RWPE1 (cell line): Measurements from ENCODE around the gene LYL1.

Experiments used
- CTCF ChIA-PET: fragments of 350-600 bp; sonication (Branson Sonifier 250); formaldehyde crosslinking; extraction: SDS; loops from one replicate; lab custom pipeline; 2021; lab: Yijun Ruan, JAX
- POLR2A ChIA-PET: fragments of 400-600 bp; formaldehyde crosslinking; extraction: SDS; loops from one replicate; lab custom pipeline; 2020; ENCODE audit warnings: antibody characterized with exemption; ENCODE audit not compliant: low non-redundant PET; lab: Yijun Ruan, JAX
- DNase-seq: peaks from one replicate; pipeline ENCODE4 v3.0.0; 2012; ENCODE audit warnings: low spot score
- H3K27ac ChIP-seq: fragments of 450-650 bp; 2 replicates; pipeline ENCODE4 v1.5.1; 2017
- TF ChIP-seq, protein P1 (sequence below): fragments of 450-650 bp; conservative IDR thresholded peaks from 2 replicates; pipeline ENCODE4 v1.5.1; 2017; ENCODE audit warnings: low read depth, mild to moderate bottlenecking

LYL1 gene

DNA sequence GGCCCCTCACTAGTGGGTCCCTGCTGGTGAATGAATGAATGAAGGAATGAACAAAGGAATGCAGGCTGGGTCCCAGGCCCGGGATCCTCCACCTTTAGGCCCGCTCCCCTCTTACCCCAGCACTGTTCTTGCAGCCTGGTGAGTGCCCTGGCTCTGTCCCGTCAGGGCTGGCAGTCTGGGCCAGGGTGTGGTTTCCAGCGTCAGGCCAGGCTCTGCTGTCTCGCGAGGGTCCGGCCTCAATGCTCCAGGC, 317 bp downstream of the LYL1 start:
- peak overlapping the region; percentile 51 for H3K27ac ChIP-seq
- TF ChIP-seq, protein P1, sequence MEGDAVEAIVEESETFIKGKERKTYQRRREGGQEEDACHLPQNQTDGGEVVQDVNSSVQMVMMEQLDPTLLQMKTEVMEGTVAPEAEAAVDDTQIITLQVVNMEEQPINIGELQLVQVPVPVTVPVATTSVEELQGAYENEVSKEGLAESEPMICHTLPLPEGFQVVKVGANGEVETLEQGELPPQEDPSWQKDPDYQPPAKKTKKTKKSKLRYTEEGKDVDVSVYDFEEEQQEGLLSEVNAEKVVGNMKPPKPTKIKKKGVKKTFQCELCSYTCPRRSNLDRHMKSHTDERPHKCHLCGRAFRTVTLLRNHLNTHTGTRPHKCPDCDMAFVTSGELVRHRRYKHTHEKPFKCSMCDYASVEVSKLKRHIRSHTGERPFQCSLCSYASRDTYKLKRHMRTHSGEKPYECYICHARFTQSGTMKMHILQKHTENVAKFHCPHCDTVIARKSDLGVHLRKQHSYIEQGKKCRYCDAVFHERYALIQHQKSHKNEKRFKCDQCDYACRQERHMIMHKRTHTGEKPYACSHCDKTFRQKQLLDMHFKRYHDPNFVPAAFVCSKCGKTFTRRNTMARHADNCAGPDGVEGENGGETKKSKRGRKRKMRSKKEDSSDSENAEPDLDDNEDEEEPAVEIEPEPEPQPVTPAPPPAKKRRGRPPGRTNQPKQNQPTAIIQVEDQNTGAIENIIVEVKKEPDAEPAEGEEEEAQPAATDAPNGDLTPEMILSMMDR, result no peak
- ChIA-PET CTCF (interaction anchor here (2.0 kb wide), 1 partner anchor 119 kb away, joined by 4 read pairs; no protein-coding TSS in a partner anchor), POLR2A (no interaction called here)
- no peak for DNase-seq

DNA sequence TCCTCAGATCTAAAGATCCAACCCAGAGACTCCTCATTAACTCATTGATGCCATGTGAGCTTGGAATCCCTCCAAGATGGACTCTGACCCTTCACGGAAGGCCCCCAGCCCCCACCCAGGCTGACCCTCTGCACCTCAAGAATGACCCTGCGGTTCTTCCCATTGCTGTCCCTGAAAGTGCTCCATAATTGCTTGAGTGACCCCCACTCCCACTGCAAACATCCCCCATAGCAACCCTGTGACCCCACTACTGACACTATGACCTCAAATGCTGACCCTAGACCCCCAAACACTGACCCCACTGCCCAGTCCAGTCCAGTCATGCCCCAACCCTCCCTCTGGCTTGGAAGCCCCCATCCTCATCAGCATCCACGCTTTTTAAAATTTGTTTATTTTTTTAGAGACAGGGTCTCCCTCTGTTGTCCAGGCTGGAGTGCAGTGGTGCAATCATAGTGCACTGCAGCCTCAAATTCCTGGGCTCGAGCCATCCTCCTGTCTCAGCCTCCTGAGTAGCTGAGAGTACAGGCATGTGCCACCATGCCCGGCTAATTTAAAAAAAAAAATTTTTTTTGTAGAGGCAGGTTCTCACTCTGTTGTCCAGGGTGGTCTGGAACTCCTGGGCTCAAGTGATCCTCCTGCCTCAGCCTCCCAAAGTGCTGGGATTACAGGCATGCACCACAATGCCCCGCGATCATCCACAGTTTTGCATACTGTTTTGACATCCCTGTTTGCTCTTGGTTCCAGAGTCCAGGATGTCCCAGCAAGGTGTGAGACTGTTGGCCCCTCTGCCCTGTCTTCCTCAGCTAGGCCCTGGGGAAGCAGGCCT, 855 bp downstream of the LYL1 start:
- peak overlapping the region; percentile 51 for H3K27ac ChIP-seq
- TF ChIP-seq, protein P1, result no peak
- CTCF ChIA-PET, result interaction anchor here (0.5 to 2.7 kb wide), 4 partner anchors 14 to 124 kb away, joined by 3 to 10 read pairs (median 6); no protein-coding TSS in a partner anchor
- POLR2A ChIA-PET, result no interaction called here
- no peak for DNase-seq

DNA sequence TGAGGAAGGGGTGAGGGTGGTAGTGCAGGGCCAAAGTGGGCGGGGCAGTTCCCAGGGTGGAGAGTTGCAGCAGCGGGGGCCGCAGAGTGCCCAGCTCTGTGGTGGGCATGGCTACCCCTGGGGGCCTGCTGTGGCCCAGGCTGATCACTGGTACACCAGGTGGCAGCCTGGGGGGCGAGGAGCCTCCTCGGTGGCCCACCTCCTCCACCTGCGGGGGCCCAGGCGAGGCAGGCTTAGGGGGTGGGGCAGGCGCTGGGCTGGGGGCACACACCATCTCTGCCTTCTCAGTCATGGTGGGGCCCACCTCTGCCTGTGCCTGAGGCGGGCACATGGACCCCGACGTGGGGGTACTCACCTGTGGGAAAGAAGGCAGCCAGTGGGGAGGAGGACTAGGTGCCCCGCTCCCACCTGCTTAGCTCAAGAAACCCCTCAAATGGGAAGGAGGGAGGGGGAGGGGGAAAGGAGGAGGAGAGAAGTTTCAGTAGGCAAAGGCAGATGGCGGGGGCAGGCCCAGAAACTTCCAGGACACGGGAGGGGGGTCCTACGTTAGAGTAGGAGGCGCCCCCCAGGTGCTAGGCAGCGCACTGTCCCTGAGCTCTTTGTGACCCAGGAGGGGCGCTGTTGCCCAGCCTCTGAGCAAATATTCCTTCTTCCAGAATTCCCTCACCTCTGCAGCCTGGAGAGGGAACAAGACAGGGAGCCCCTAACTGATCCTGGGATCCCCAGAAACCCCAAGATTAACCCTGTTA, 1.6 kb downstream of the LYL1 start:
- DNase-seq, result no peak
- ChIA-PET POLR2A (no interaction called here), CTCF (interaction anchor here (0.5 to 2.7 kb wide), 5 partner anchors 15 to 162 kb away, joined by 3 to 10 read pairs (median 5); no protein-coding TSS in a partner anchor)
- H3K27ac ChIP-seq, result peak overlapping the region; percentile 51
- TF ChIP-seq, protein P1, result no peak

DNA sequence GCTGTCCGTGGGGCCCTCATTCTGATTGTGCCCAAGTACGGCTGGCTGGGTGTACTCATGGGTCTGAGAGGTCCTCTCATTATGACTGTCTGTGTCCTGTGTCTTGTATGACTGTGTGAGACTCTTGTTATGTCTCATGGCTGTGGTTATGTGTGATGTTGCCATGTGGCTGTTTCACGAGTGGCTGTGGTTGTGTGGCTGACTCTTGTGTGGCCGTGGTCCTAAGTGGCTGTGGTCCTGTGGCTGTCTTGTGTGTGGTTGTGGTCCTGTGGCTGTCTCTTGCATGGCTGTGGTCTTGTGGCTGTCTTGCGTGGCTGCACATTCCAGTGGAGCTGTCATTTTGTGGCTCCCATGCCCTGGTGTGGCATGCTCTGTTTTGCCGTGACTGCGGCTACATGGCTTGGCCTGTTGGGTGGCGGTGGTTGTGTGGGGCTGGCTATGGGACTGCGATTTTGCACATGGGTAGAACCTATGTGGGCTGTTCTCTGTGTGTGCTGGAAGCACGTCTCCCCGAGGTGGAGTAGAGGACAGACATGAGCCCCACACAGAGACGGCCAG, 2.5 kb downstream of the LYL1 start:
- DNase-seq, result no peak
- ChIA-PET POLR2A (no interaction called here), CTCF (interaction anchor here (2.0 to 2.7 kb wide), 2 partner anchors 116 to 122 kb away, joined by 4 to 10 read pairs; no protein-coding TSS in a partner anchor)
- peak overlapping the region; percentile 42 for H3K27ac ChIP-seq
- TF ChIP-seq, protein P1, result no peak

DNA sequence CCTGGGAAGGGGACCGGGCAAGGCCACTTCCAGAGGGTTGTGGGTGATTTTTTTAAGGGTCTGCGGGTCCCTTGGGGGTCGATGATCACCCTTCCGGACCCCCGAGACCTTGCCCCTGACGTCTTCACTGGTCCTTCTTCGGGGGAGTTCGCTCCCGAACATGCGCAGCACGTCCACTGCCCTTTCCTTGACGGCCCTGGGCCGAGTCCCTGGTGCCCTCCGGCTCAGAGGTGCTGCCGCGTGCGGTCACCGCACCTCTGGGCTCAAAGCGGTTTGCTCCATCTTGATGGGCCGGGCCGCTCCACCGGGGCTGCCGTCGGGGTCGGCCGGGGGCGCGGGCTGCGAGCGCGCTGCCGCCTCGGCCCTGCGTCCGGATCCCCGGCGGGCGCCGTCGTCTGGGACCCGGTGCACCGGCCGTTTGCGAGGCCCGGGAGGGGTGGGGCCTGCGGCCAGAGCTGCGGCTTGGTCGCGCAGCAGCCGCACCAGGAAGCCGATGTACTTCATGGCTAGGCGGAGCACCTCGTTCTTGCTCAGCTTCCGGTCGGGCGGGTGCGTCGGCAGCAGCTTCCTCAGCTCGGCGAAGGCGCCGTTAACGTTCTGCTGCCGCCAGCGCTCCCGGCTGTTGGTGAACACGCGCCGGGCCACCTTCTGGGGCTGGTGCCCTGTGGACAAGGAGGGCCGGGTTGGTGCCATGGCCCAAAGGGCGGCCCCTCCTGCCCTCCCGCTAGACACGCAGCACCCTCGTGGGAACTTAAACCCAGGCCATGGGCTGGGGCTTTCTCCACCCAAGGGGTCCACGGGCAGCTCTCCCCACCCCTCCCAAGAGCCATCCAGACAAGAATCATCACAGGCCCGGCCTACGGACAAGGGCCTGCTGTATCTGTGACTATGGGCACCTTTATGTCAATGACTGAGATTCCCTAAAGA, 3.3 kb downstream of the LYL1 start:
- peak overlapping the region; percentile 42 for H3K27ac ChIP-seq
- TF ChIP-seq, protein P1, result no peak
- POLR2A ChIA-PET, result no interaction called here
- CTCF ChIA-PET, result interaction anchor here (2.7 kb wide), 1 partner anchor 122 kb away, joined by 10 read pairs; no protein-coding TSS in a partner anchor
- DNase-seq, result no peak
